Endothelial cell of umbilical vein (primary cell): ENCODE measurements around the gene DEFB112. TPM values are rescaled to one million over a fixed set of nuclear protein-coding genes. Genes with fewer than 3 reads are reported as not detected.

Source experiments
- BruUV-seq: library from RNA; stranded (reverse); fragments of 400-500 nt; replicated peaks from 2 replicates; lab custom pipeline; 2021; lab: Mats Ljungman, UMichigan
- CTCF ChIA-PET: fragments of 300-600, 350-600 bp; sonication (Branson Sonifier 250); formaldehyde crosslinking; loops from one replicate; lab custom pipeline; 2021; ENCODE audit warnings: antibody characterized with exemption, inconsistent platforms; lab: Charles Lee
- POLR2A ChIA-PET: fragments of 300-600, 350-600 bp; sonication (Branson Sonifier 250); formaldehyde crosslinking; loops from one replicate; lab custom pipeline; 2021; ENCODE audit warnings: antibody characterized with exemption, inconsistent platforms; lab: Charles Lee
- DNase-seq: peaks from one replicate; pipeline ENCODE4 v3.0.0-alpha.2; 2011; ENCODE audit warnings: low read depth, low spot score
- FAIRE-seq: peaks from 2 replicates; lab custom pipeline; 2011; peaks lifted over from hg19 to GRCh38; lab: Jason Lieb, UNC
- H2AFZ ChIP-seq: 2 replicates; pipeline ENCODE4 v1.6.0; 2012; ENCODE audit warnings: low read depth, low read length, control low read depth, inconsistent platforms
- H3K27ac ChIP-seq: 2 replicates; pipeline ENCODE4 v1.5.1; 2011; ENCODE audit warnings: low read depth, mild to moderate bottlenecking, control low read depth, low read length, moderate library complexity; ENCODE audit not compliant: insufficient read depth
- H3K27me3 ChIP-seq, 2 experiments: 2 replicates each; pipeline versions ENCODE4 v1.6.0 to v1.6.1; 2011; ENCODE audit warnings: low read length in 2 of 2, mixed read lengths in 1 of 2; ENCODE audit not compliant: control insufficient read depth in 2 of 2, insufficient read depth in 2 of 2
- H3K36me3 ChIP-seq, 2 experiments: 2 replicates in 1 of 2; 3 replicates in 1 of 2; pipeline ENCODE4 v1.5.1; 2011; ENCODE audit warnings: low read length in 2 of 2, mild to moderate bottlenecking in 1 of 2, moderate library complexity in 1 of 2; ENCODE audit not compliant: control insufficient read depth in 2 of 2, insufficient read depth in 2 of 2; ENCODE audit errors: extremely low read depth in 1 of 2
- H3K4me1 ChIP-seq: 3 replicates; pipeline ENCODE4 v1.5.1; 2011; ENCODE audit warnings: mild to moderate bottlenecking, low read length; ENCODE audit not compliant: control insufficient read depth, insufficient read depth; ENCODE audit errors: extremely low read depth
- H3K4me2 ChIP-seq: 2 replicates; pipeline ENCODE4 v1.6.1; 2011; ENCODE audit warnings: low read length, control low read depth, mixed read lengths; ENCODE audit not compliant: insufficient read depth
- H3K4me3 ChIP-seq, 3 experiments: fragments of 200-600 bp in 1 of 3; sonication (generic), shearing (Covaris generic) in 1 of 3; replicated peaks in 1 of 3; 2 replicates each; pipeline ENCODE4 v1.5.1; 2011 to 2016; ENCODE audit warnings: control low read depth in 3 of 3, low read length in 3 of 3, mild to moderate bottlenecking in 2 of 3, inconsistent platforms in 1 of 3, low read depth in 1 of 3, moderate library complexity in 1 of 3; ENCODE audit not compliant: insufficient read depth in 1 of 3
- H3K79me2 ChIP-seq: 2 replicates; pipeline ENCODE4 v1.6.0; 2012; ENCODE audit warnings: low read length, inconsistent platforms; ENCODE audit not compliant: control insufficient read depth, insufficient read depth
- H3K9ac ChIP-seq: replicated peaks from 2 replicates; pipeline ENCODE3; 2011; ENCODE audit warnings: low read length, control low read depth; ENCODE audit not compliant: insufficient read depth; ENCODE audit errors: extremely low read depth
- H3K9me1 ChIP-seq: replicated peaks from 3 replicates; pipeline ENCODE4 v1.6.0; 2011; ENCODE audit warnings: mild to moderate bottlenecking, low read length; ENCODE audit not compliant: control insufficient read depth, insufficient read depth; ENCODE audit errors: extremely low read depth
- H3K9me3 ChIP-seq: replicated peaks from 2 replicates; pipeline ENCODE4 v1.5.1; 2012; ENCODE audit warnings: low read length, inconsistent platforms; ENCODE audit not compliant: control insufficient read depth, insufficient read depth
- H4K20me1 ChIP-seq: replicated peaks from 2 replicates; pipeline ENCODE3; 2011; ENCODE audit warnings: mild to moderate bottlenecking, low read length; ENCODE audit not compliant: control insufficient read depth, insufficient read depth; ENCODE audit errors: extremely low read depth
- CTCF ChIP-seq, 2 donors: IDR thresholded peaks; 1 replicate in 1 of 2; 2 replicates in 1 of 2; pipeline ENCODE4 v1.5.1; 2011; ENCODE audit warnings: low read length in 2 of 2, mild to moderate bottlenecking in 2 of 2, moderate library complexity in 2 of 2, control low read depth in 1 of 2, inconsistent platforms in 1 of 2, low read depth in 1 of 2; ENCODE audit not compliant: insufficient read depth in 1 of 2; ENCODE audit errors: extremely low read depth in 1 of 2
- EZH2 ChIP-seq: IDR thresholded peaks from 2 replicates; pipeline ENCODE4 v1.6.1; 2012; ENCODE audit warnings: borderline replicate concordance, low read depth, mild to moderate bottlenecking, moderate library complexity, low read length, inconsistent platforms; ENCODE audit not compliant: severe bottlenecking
- FOS ChIP-seq: IDR thresholded peaks from 2 replicates; pipeline ENCODE4 v1.6.1; 2011; ENCODE audit warnings: mild to moderate bottlenecking, low read length, moderate library complexity, borderline replicate concordance; ENCODE audit not compliant: insufficient read depth
- GATA2 ChIP-seq: IDR thresholded peaks from 2 replicates; pipeline ENCODE4 v1.7.0; 2011; ENCODE audit warnings: low read depth, mild to moderate bottlenecking, moderate library complexity, mixed read lengths, low read length; ENCODE audit not compliant: insufficient read length, insufficient read depth
- JUN ChIP-seq: IDR thresholded peaks from 2 replicates; pipeline ENCODE4 v1.6.1; 2011; ENCODE audit warnings: borderline replicate concordance, low read depth; ENCODE audit not compliant: insufficient read length, insufficient read depth
- MAX ChIP-seq: IDR thresholded peaks from 2 replicates; pipeline ENCODE4 v1.6.1; 2011; ENCODE audit not compliant: insufficient read depth, insufficient read length
- MYC ChIP-seq: IDR thresholded peaks from one replicate; pipeline ENCODE4 v1.6.1; 2011; ENCODE audit warnings: mild to moderate bottlenecking, low read depth, low read length
- POLR2A ChIP-seq: IDR thresholded peaks from 2 replicates; pipeline ENCODE4 v1.6.1; 2012; ENCODE audit warnings: low read depth, mild to moderate bottlenecking, control low read depth, low read length
- POLR2AphosphoS5 ChIP-seq: IDR thresholded peaks from 2 replicates; pipeline ENCODE4 v1.6.1; 2012; ENCODE audit warnings: low read depth, mild to moderate bottlenecking, control low read depth, low read length, moderate library complexity; ENCODE audit not compliant: insufficient read depth
- dilution Hi-C: fragments of 300-500 bp; cut with MboI; formaldehyde crosslinking; loops from one replicate; pipeline ENCODE4 v1.15.0; 2019; ENCODE audit warnings: low sequenced_read_pairs; ENCODE audit not compliant: extremely low pct_ligation_motif_present
- intact Hi-C: fragments of 100-400 bp; cut with micrococcal nuclease; formaldehyde crosslinking; loops from one replicate; pipeline ENCODE4 v1.10.0; 2022
- polyA plus RNA-seq, 4 experiments: library from polyadenylated mRNA; depleted of rRNA in 3 of 4; stranded (reverse) in 3 of 4; unstranded in 1 of 4; fragments of >200 nt; gene quantifications; 2 replicates each; pipeline versions ENCODE4 v1.2.1 to v1.2.3, GENCODE V29; 2011 to 2012; ENCODE audit warnings: missing spikeins in 1 of 4
- total RNA-seq: library from RNA; stranded (reverse); gene quantifications from 2 replicates; pipeline ENCODE4 v1.2.3, GENCODE V29; 2021

The DEFB112 gene
- total and polyA plus RNA-seq, 2 donors (not counting 3 experiments of a cell fraction or from before 2014, with no cell fraction given), result not detected

- no peaks in the 10 kb centered on the region for H3K36me3 ChIP-seq
- FAIRE-seq (no peak), DNase-seq (no peak)
- H2AFZ ChIP-seq, result no peak overlapping the region
- no TSS peak for BruUV-seq
- H3K27ac ChIP-seq, result no peak overlapping the region
- no peaks in the 10 kb centered on the region for H3K79me2 ChIP-seq
- H3K9ac ChIP-seq, result no peak overlapping the region
- no peaks in the 10 kb centered on the region for H3K9me3 ChIP-seq
- H3K4me1 ChIP-seq, result no peaks in the 10 kb centered on the region
- no peaks in the 10 kb centered on the region for H3K9me1 ChIP-seq
- H4K20me1 ChIP-seq, result no peaks in the 10 kb centered on the region
- no peaks in the 10 kb centered on the region for H3K27me3 ChIP-seq
- intact Hi-C loops (no loop called here), dilution Hi-C loops (no loop called here)
- no peak for TF ChIP-seq POLR2AphosphoS5
- CTCF ChIA-PET, result no interaction called here
- no peak overlapping the region for H3K4me2 ChIP-seq
- no peak overlapping the region for H3K4me3 ChIP-seq
- POLR2A ChIA-PET, result no interaction called here
Observed at GRCh38 chr6:50030350-50030749, 19.4 kb downstream of the DEFB112 start.

GRCh38 chr6:50025258-50025657 is 24.5 kb downstream of the DEFB112 start:
- TF ChIP-seq POLR2AphosphoS5, result no peak
- TF ChIP-seq EZH2, result no peak
- no peak for TF ChIP-seq GATA2
- no peak for TF ChIP-seq JUN
- TF ChIP-seq CTCF (IDR thresholded peaks at IDR 0.05; ENCODE audit: extremely low read depth in 1 of 2, insufficient read depth in 1 of 2, low read depth in 1 of 2, low read length in 2 of 2), result no peak
- TF ChIP-seq POLR2A, result no peak
- no peak for TF ChIP-seq FOS
- TF ChIP-seq MAX, result no peak
- TF ChIP-seq MYC, result no peak
- ChIA-PET POLR2A (no interaction called here), CTCF (no interaction called here)
- Histone ChIP-seq H2AFZ (no peak overlapping the region), H3K27ac (no peak overlapping the region), H3K27me3 (no peaks in the 10 kb centered on the region), H3K4me2 (no peak overlapping the region), H3K4me3 (no peak overlapping the region), H3K4me1 (no peaks in the 10 kb centered on the region), H3K79me2 (no peaks in the 10 kb centered on the region), H4K20me1 (no peaks in the 10 kb centered on the region), H3K9me3 (no peaks in the 10 kb centered on the region), H3K9me1 (no peaks in the 10 kb centered on the region), H3K9ac (no peak overlapping the region), H3K36me3 (no peaks in the 10 kb centered on the region)
- dilution Hi-C loops, result no loop called here
- FAIRE-seq, result no peak
- no peak for DNase-seq
- no TSS peak for BruUV-seq
- intact Hi-C loops, result no loop called here
